Measurements from ENCODE around the gene SLC5A10. TPM values are rescaled to one million over a fixed set of nuclear protein-coding genes. Genes with fewer than 3 reads are reported as not detected.

The SLC5A10 gene
- total RNA-seq, 1 experiment from 2014 or later = not detected

DNA sequence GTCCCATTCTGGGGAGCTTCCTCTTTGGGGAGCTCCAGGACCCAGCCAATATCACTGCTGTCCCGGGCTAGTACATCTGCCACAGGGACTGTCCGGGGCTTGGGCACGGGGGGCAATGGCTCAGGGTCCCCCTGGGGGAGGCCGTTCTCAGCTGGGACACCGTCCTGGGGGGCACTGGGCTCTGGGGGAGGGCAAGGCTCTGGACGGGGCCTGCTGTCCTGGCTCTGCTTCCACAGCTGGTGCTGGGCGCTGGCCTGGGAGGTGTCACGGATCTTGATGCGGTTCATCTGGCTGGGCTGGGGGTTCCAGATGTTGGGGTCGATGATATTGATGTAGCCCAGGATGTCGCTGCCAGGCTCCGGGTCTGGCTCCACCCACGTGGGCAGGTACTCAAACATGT is 26.1 kb downstream of the SLC5A10 start:
- Histone ChIP-seq H2BK15ac (ENCODE audit: low read depth, low read length) (no peak overlapping the region), H2BK20ac (ENCODE audit: low read depth, low read length, poor library complexity, severe bottlenecking) (no peak overlapping the region), H3K23ac (ENCODE audit: insufficient read length, low read depth, low read length) (no peak overlapping the region), H2BK5ac (ENCODE audit: insufficient read length, low read length) (no peak overlapping the region), H4K20me1 (ENCODE audit: control insufficient read depth, insufficient read depth, insufficient read length) (no peaks in the 10 kb centered on the region), H2AFZ (ENCODE audit: low read length) (no peak overlapping the region), H3K4me2 (ENCODE audit: insufficient read depth, insufficient read length, low read length) (no peak overlapping the region), H3K27ac (ENCODE audit: insufficient read length, low read depth, low read length) (no peak overlapping the region), H3K14ac (ENCODE audit: insufficient read depth, low read length) (no peak overlapping the region), H3K9ac (ENCODE audit: extremely low read depth, insufficient read length, low read length) (no peak overlapping the region), H4K91ac (ENCODE audit: insufficient read length, low read depth, low read length) (no peak overlapping the region), H4K5ac (ENCODE audit: insufficient read length, low read depth, low read length) (no peak overlapping the region), H3K23me2 (ENCODE audit: insufficient read length, low read depth, low read length, poor library complexity, severe bottlenecking) (no peaks in the 10 kb centered on the region), H3K9me3 (ENCODE audit: control insufficient read depth, low read depth, low read length) (no peaks in the 10 kb centered on the region), H3K27me3 (ENCODE audit: insufficient read depth, low read length) (no peaks in the 10 kb centered on the region), H2BK120ac (ENCODE audit: low read depth, low read length, poor library complexity, severe bottlenecking) (no peak overlapping the region), H3K18ac (ENCODE audit: insufficient read length, low read depth, low read length) (no peak overlapping the region), H2AK5ac (ENCODE audit: insufficient read length, low read length) (no peak overlapping the region), H3K4me1 (ENCODE audit: insufficient read depth, low read length) (no peaks in the 10 kb centered on the region), H3T11ph (ENCODE audit: low read length) (no peak overlapping the region), H3K4ac (ENCODE audit: low read depth, low read length) (no peak overlapping the region), H4K8ac (replicated peaks; ENCODE audit: insufficient read length, low read depth, low read length) (no peak overlapping the region), H3K79me1 (ENCODE audit: insufficient read depth, low read depth, low read length, poor library complexity, severe bottlenecking) (no peaks in the 10 kb centered on the region), H3K79me2 (ENCODE audit: insufficient read depth, low read length) (no peaks in the 10 kb centered on the region), H3K56ac (ENCODE audit: insufficient read length, low read depth, low read length) (no peak overlapping the region), H2BK12ac (ENCODE audit: insufficient read length, low read depth, low read length) (no peak overlapping the region)
- WGBS (ENCODE audit: extremely low coverage, insufficient read length, low lambda C conversion rate) = no CpG with 5 or more reads among the region's 13 CpGs
- Mint-ChIP-seq H3K4me3 (no peak overlapping the region), H3K4me1 (peaks cover 9 to 11% of the 10 kb centered on the region in 2 experiments), H3K9me3 (no peaks in the 10 kb centered on the region), H3K36me3 (ENCODE audit: insufficient read depth in 1 of 3, low read depth in 3 of 3) (peaks cover 24 to 52% (median 42%) of the 10 kb centered on the region in 3 experiments; a peak in 6 of 7 replicates), H3K27ac (no peak overlapping the region), H3K27me3 (ENCODE audit: low read depth) (no peaks in the 10 kb centered on the region)
- no peak for DNase-seq
- TF ChIP-seq, protein P1, sequence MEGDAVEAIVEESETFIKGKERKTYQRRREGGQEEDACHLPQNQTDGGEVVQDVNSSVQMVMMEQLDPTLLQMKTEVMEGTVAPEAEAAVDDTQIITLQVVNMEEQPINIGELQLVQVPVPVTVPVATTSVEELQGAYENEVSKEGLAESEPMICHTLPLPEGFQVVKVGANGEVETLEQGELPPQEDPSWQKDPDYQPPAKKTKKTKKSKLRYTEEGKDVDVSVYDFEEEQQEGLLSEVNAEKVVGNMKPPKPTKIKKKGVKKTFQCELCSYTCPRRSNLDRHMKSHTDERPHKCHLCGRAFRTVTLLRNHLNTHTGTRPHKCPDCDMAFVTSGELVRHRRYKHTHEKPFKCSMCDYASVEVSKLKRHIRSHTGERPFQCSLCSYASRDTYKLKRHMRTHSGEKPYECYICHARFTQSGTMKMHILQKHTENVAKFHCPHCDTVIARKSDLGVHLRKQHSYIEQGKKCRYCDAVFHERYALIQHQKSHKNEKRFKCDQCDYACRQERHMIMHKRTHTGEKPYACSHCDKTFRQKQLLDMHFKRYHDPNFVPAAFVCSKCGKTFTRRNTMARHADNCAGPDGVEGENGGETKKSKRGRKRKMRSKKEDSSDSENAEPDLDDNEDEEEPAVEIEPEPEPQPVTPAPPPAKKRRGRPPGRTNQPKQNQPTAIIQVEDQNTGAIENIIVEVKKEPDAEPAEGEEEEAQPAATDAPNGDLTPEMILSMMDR (conservative IDR thresholded peaks at IDR 0.05) = no peak
